ENCODE measurements around the gene CAMSAP3.
"Not testable (repeated sequence)": the region's sequence is repeated elsewhere in the genome, so short reads cannot be mapped to it uniquely, and the experiment has no call there.

The CAMSAP3 gene

GRCh38 chr19:7632340-7633203 is 36.9 kb downstream of the CAMSAP3 start:
- no peak for DNase-seq

GRCh38 chr19:7633698-7634097 is 38.0 kb downstream of the CAMSAP3 start, which contains the start of gene PCP2:
TSS of gene PCP2 (minus strand) at chr19:7633719. CDS start at chr19:7633457, 262 bp downstream.
- DNase-seq: no peak

GRCh38 chr19:7635670-7636069 is 40.0 kb downstream of the CAMSAP3 start:
- DNase-seq: no peak

- DNase-seq: no peak
Measured at GRCh38 chr19:7636317-7636690, 40.6 kb downstream of the CAMSAP3 start.

- no peak for DNase-seq
Measured at GRCh38 chr19:7636691-7637373, 41.2 kb downstream of the CAMSAP3 start, which contains the start of gene STXBP2. TSS of gene STXBP2 (plus strand) at chr19:7637110. CDS start at chr19:7637150, 40 bp downstream.

- no peak for DNase-seq
Measured at GRCh38 chr19:7637374-7638256, 42.0 kb downstream of the CAMSAP3 start.

- DNase-seq: no peak
Measured at GRCh38 chr19:7638802-7639465, 43.3 kb downstream of the CAMSAP3 start.

- no peak for DNase-seq
Measured at GRCh38 chr19:7639863-7640348, 44.2 kb downstream of the CAMSAP3 start.

GRCh38 chr19:7640803-7641202 is 45.1 kb downstream of the CAMSAP3 start:
- no peak for DNase-seq

GRCh38 chr19:7641290-7642276 is 45.9 kb downstream of the CAMSAP3 start:
- no peak for DNase-seq

GRCh38 chr19:7642295-7643030 is 46.8 kb downstream of the CAMSAP3 start:
- DNase-seq: no peak

GRCh38 chr19:7643031-7643415 is 47.4 kb downstream of the CAMSAP3 start:
- no peak for DNase-seq

GRCh38 chr19:7643629-7644549 is 48.2 kb downstream of the CAMSAP3 start:
- not testable (repeated sequence) for DNase-seq

GRCh38 chr19:7644550-7644877 is 48.9 kb downstream of the CAMSAP3 start:
- DNase-seq: no peak

GRCh38 chr19:7645163-7645562 is 49.5 kb downstream of the CAMSAP3 start:
- DNase-seq: no peak

GRCh38 chr19:7645656-7646425 is 50.2 kb downstream of the CAMSAP3 start:
- DNase-seq: no peak

GRCh38 chr19:7646426-7646700 is 50.7 kb downstream of the CAMSAP3 start:
- no peak for DNase-seq

- DNase-seq: no peak
Measured at GRCh38 chr19:7647156-7647555, 51.5 kb downstream of the CAMSAP3 start.

All from GOT3 (cell line).